Fibroblast of the aortic adventitia (primary cell): ENCODE data around the gene RANBP17. TPM values are rescaled to one million over a fixed set of nuclear protein-coding genes. Genes with fewer than 3 reads are reported as not detected.
"Not testable (repeated sequence)": the region's sequence is repeated elsewhere in the genome, so short reads cannot be mapped to it uniquely, and the experiment has no call there.

Experiments used
- DNase-seq: peaks from one replicate; pipeline ENCODE4 v3.0.0-alpha.2; 2010; ENCODE audit warnings: low read depth
- H3K4me3 ChIP-seq: 2 replicates; pipeline ENCODE4 v1.5.1; 2011; ENCODE audit warnings: low read depth, mild to moderate bottlenecking, control low read depth, low read length, moderate library complexity
- CTCF ChIP-seq: IDR thresholded peaks from 2 replicates; pipeline ENCODE4 v1.5.1; 2011; ENCODE audit warnings: mild to moderate bottlenecking, low read length, control low read depth, inconsistent platforms; ENCODE audit not compliant: insufficient read depth
- total RNA-seq: library from RNA; depleted of rRNA; stranded (reverse); fragments of >200 nt; gene quantifications from 2 replicates; pipeline ENCODE4 v1.2.3, GENCODE V29; 2012; ENCODE audit warnings: low replicate concordance

RANBP17 gene
- total RNA-seq, 1 donor: 10.6 TPM

GRCh38 chr5:170960567-170960966, 98.7 kb downstream of the RANBP17 start:
- TF ChIP-seq CTCF: no peak
- DNase-seq: peak; percentile 6
- no peak overlapping the region for H3K4me3 ChIP-seq

GRCh38 chr5:170963521-170963920, 101.7 kb downstream of the RANBP17 start:
- no peak overlapping the region for H3K4me3 ChIP-seq
- no peak for DNase-seq
- no peak for TF ChIP-seq CTCF

- TF ChIP-seq CTCF: no peak
- H3K4me3 ChIP-seq: no peak overlapping the region
- DNase-seq: no peak
These were observed 112.6 kb downstream of the RANBP17 start for GRCh38 chr5:170974461-170974860.

GRCh38 chr5:170980261-170980660, 118.4 kb downstream of the RANBP17 start:
- DNase-seq: not testable (repeated sequence)

GRCh38 chr5:170985486-170985885, 123.7 kb downstream of the RANBP17 start:
- no peak overlapping the region for H3K4me3 ChIP-seq
- no peak for TF ChIP-seq CTCF
- peak; percentile 2 for DNase-seq

More at GRCh38 chr5:170980261-170980660, 118.4 kb downstream of the RANBP17 start:
- H3K4me3 ChIP-seq: not testable (repeated sequence)

GRCh38 chr5:170986598-170986997, 124.8 kb downstream of the RANBP17 start:
- H3K4me3 ChIP-seq: no peak overlapping the region
- no peak for TF ChIP-seq CTCF
- peak; percentile 7 for DNase-seq

- no peak for DNase-seq
- H3K4me3 ChIP-seq: no peak overlapping the region
- TF ChIP-seq CTCF: no peak
These were observed 131.7 kb downstream of the RANBP17 start for GRCh38 chr5:170993476-170993875.
